HepG2 (cell line): ENCODE results near the gene GCLM. TPM values are rescaled to one million over a fixed set of nuclear protein-coding genes. Genes with fewer than 3 reads are reported as not detected.

Source experiments
- ATAC-seq: fragments of 200-7000 bp; cut with Tn5 transposase; 3 replicates; pipeline ENCODE4 v1.9.1; 2020; ENCODE audit warnings: mild to moderate bottlenecking, moderate library complexity
- BruUV-seq: library from RNA; stranded (reverse); fragments of 400-500 nt; replicated peaks from 2 replicates; lab custom pipeline; 2021; lab: Mats Ljungman, UMichigan
- CTCF ChIA-PET: fragments of 300-600 bp; formaldehyde crosslinking; extraction: SDS; loops from one replicate; lab custom pipeline; 2021; ENCODE audit warnings: low total read pairs, inconsistent platforms, low intra/inter-chr PET ratio; lab: Yijun Ruan, JAX
- POLR2A ChIA-PET: fragments of 350-600 bp; sonication (Branson Sonifier 250); formaldehyde crosslinking; loops from one replicate; lab custom pipeline; 2020; ENCODE audit warnings: antibody characterized with exemption, inconsistent platforms; lab: Yijun Ruan, JAX
- DNase-seq: peaks from one replicate; pipeline ENCODE4 v3.0.0-alpha.2; 2015; ENCODE audit warnings: low spot score
- FAIRE-seq: peaks from 3 replicates; lab custom pipeline; 2011; peaks lifted over from hg19 to GRCh38; lab: Jason Lieb, UNC
- H2AFZ ChIP-seq: one replicate; pipeline ENCODE4 v1.6.1; 2011; ENCODE audit warnings: low read length, inconsistent platforms
- H3K27ac ChIP-seq: fragments of 300-600 bp; 3 replicates; pipeline ENCODE4 v1.8.0; 2011; ENCODE audit warnings: mixed run types, mild to moderate bottlenecking, mixed read lengths, low read length, inconsistent platforms; ENCODE audit not compliant: insufficient read depth; ENCODE audit errors: extremely low read length
- H3K27me3 ChIP-seq, 2 experiments: fragments of 200-600 bp in 1 of 2; 2 replicates in 1 of 2; 3 replicates in 1 of 2; pipeline versions ENCODE4 v1.6.0 to v1.8.0; 2011; ENCODE audit warnings: low read length in 2 of 2, mild to moderate bottlenecking in 2 of 2, moderate library complexity in 2 of 2, inconsistent platforms in 1 of 2; ENCODE audit not compliant: insufficient read depth in 2 of 2, control insufficient read depth in 1 of 2
- H3K36me3 ChIP-seq, 2 experiments: fragments of 200-600 bp in 1 of 2; replicated peaks in 1 of 2; 2 replicates in 1 of 2; 3 replicates in 1 of 2; pipeline versions ENCODE4 v1.5.1 to v1.8.0; 2011; ENCODE audit warnings: low read length in 2 of 2, inconsistent platforms in 1 of 2; ENCODE audit not compliant: insufficient read depth in 2 of 2, control insufficient read depth in 1 of 2
- H3K4me1 ChIP-seq: 2 replicates; pipeline ENCODE4 v1.5.1; 2012; ENCODE audit warnings: low read length, inconsistent platforms; ENCODE audit not compliant: insufficient read depth
- H3K4me2 ChIP-seq: 2 replicates; pipeline ENCODE4 v1.6.0; 2011; ENCODE audit warnings: low read depth, low read length, inconsistent platforms
- H3K4me3 ChIP-seq, 3 experiments: fragments of 200-600 bp in 1 of 3; sonication (generic), shearing (Covaris generic) in 1 of 3; replicated peaks in 1 of 3; 2 replicates each; pipeline ENCODE4 v1.5.1; 2011 to 2016; ENCODE audit warnings: low read length in 3 of 3, inconsistent platforms in 2 of 3, low read depth in 2 of 3, mild to moderate bottlenecking in 2 of 3, control low read depth in 1 of 3, mixed read lengths in 1 of 3; ENCODE audit not compliant: insufficient read depth in 1 of 3
- H3K79me2 ChIP-seq: one replicate; pipeline ENCODE4 v1.6.1; 2011; ENCODE audit warnings: low read length, inconsistent platforms; ENCODE audit not compliant: insufficient read depth
- H3K9ac ChIP-seq: 2 replicates; pipeline ENCODE4 v1.6.0; 2011; ENCODE audit warnings: mild to moderate bottlenecking, low read depth, low read length, inconsistent platforms; ENCODE audit not compliant: insufficient read depth
- H3K9me3 ChIP-seq: 2 replicates; pipeline ENCODE4 v1.5.1; 2012; ENCODE audit warnings: mild to moderate bottlenecking, low read length
- H4K20me1 ChIP-seq: 2 replicates; pipeline ENCODE4 v1.6.0; 2011; ENCODE audit warnings: inconsistent platforms, mild to moderate bottlenecking, low read length, moderate library complexity; ENCODE audit not compliant: insufficient read depth
- AHR ChIP-seq: IDR thresholded peaks from 2 replicates; pipeline ENCODE4 v1.6.1; 2018; ENCODE audit warnings: missing genetic modification reagents, missing compliant biosample characterization
- HNRNPH1 ChIP-seq: fragments of 200-400 bp; formaldehyde crosslinking; optimal IDR thresholded peaks from 2 replicates; pipeline ENCODE3; 2017; ENCODE audit warnings: mild to moderate bottlenecking, low read depth, low read length
- MEIS1 ChIP-seq: sonication (generic); formaldehyde crosslinking; IDR thresholded peaks from 2 replicates; pipeline ENCODE4 v1.9.0; 2021; ENCODE audit warnings: mild to moderate bottlenecking, missing genetic modification reagents, moderate library complexity, borderline replicate concordance
- MTF1 ChIP-seq: sonication (generic); formaldehyde crosslinking; IDR thresholded peaks from 2 replicates; pipeline ENCODE4 v1.5.0; 2020; ENCODE audit warnings: missing genetic modification reagents
- RFXANK ChIP-seq: IDR thresholded peaks from 2 replicates; pipeline ENCODE4 v1.6.1; 2016
- SPEN ChIP-seq: sonication (generic); formaldehyde crosslinking; IDR thresholded peaks from 2 replicates; pipeline ENCODE4 v1.5.1; 2020; ENCODE audit warnings: low read depth, mild to moderate bottlenecking, missing genetic modification reagents
- ZFP62 ChIP-seq: sonication (generic); formaldehyde crosslinking; IDR thresholded peaks from 2 replicates; pipeline ENCODE4 v1.4.0; 2020; ENCODE audit warnings: missing genetic modification reagents
- ZFYVE20 ChIP-seq: sonication (generic); formaldehyde crosslinking; IDR thresholded peaks from 2 replicates; pipeline ENCODE4 v1.8.0; 2023; ENCODE audit warnings: low read depth, mild to moderate bottlenecking, moderate library complexity, missing genetic modification reagents, borderline replicate concordance
- ZNF160 ChIP-seq: sonication (generic); formaldehyde crosslinking; IDR thresholded peaks from 2 replicates; pipeline ENCODE4 v1.8.0; 2022; ENCODE audit warnings: mild to moderate bottlenecking, inconsistent platforms, missing genetic modification reagents
- ZNF333 ChIP-seq: sonication (generic); formaldehyde crosslinking; IDR thresholded peaks from 2 replicates; pipeline ENCODE4 v1.4.0; 2020; ENCODE audit warnings: mild to moderate bottlenecking, missing genetic modification reagents, borderline replicate concordance
- ZNF644 ChIP-seq: IDR thresholded peaks from 2 replicates; pipeline ENCODE4 v1.6.1; 2016; ENCODE audit warnings: low read depth
- WGBS: methylation state at CpG from one replicate; pipeline ENCODE4 v1.1.6; 2017; ENCODE audit warnings: low lambda C conversion rate; 5-methylcytosine and 5-hydroxymethylcytosine counted together
- in situ Hi-C: cut with HindIII; loops from 2 replicates; pipeline ENCODE4 v1.10.0; 2017; ENCODE audit warnings: low pct_unique_long_range_greater_than_20kb; ENCODE audit not compliant: extremely low pct_ligation_motif_present
- intact Hi-C: fragments of 100-400 bp; cut with micrococcal nuclease; formaldehyde crosslinking; loops from one replicate; pipeline ENCODE4 v1.10.0; 2022; ENCODE audit not compliant: unreplicated experiment
- polyA plus RNA-seq, 8 experiments: library from polyadenylated mRNA; depleted of rRNA in 3 of 8; stranded (reverse) in 7 of 8; unstranded in 1 of 8; fragments of >200 nt; fragmentation: Illumina TruSeq in 4 of 8; extraction: Trizol in 4 of 8; gene quantifications; 2 replicates each; pipeline versions ENCODE4 v1.2.1 to v1.2.3, GENCODE V29; 2011 to 2016; ENCODE audit warnings: low read depth in 4 of 8, missing spikeins in 1 of 8, mixed read lengths in 1 of 8; ENCODE audit not compliant: insufficient read depth in 1 of 8
- total RNA-seq, 5 experiments: library from RNA; depleted of rRNA; stranded (reverse); fragments of >200 nt; fragmentation: Illumina TruSeq; extraction: Trizol; gene quantifications; 2 replicates each; pipeline ENCODE4 v1.2.3, GENCODE V29; 2016; ENCODE audit warnings: low read depth in 1 of 5
- TF ChIP-seq, protein P1 (sequence below): sonication (generic); formaldehyde crosslinking; IDR thresholded peaks from 2 replicates; pipeline ENCODE4 v1.4.0; 2020; ENCODE audit warnings: missing genetic modification reagents, borderline replicate concordance
- TF ChIP-seq, protein P2 (sequence below): sonication (generic); formaldehyde crosslinking; IDR thresholded peaks from 2 replicates; pipeline ENCODE4 v1.5.0; 2020; ENCODE audit warnings: missing genetic modification reagents, mild to moderate bottlenecking, borderline replicate concordance
- TF ChIP-seq, protein P3 (sequence below): sonication (generic); formaldehyde crosslinking; IDR thresholded peaks from 2 replicates; pipeline ENCODE4 v1.4.0; 2020; ENCODE audit warnings: missing genetic modification reagents
- TF ChIP-seq, protein P4 (sequence below): sonication (generic); formaldehyde crosslinking; IDR thresholded peaks from 2 replicates; pipeline ENCODE4 v1.4.0; 2020; ENCODE audit warnings: missing genetic modification reagents

GCLM gene
- total and polyA plus RNA-seq, 2 of the 13 experiments (the other 11 are each of a cell fraction or from before 2014, with no cell fraction given) = 8.7 to 29.9 TPM

DNA sequence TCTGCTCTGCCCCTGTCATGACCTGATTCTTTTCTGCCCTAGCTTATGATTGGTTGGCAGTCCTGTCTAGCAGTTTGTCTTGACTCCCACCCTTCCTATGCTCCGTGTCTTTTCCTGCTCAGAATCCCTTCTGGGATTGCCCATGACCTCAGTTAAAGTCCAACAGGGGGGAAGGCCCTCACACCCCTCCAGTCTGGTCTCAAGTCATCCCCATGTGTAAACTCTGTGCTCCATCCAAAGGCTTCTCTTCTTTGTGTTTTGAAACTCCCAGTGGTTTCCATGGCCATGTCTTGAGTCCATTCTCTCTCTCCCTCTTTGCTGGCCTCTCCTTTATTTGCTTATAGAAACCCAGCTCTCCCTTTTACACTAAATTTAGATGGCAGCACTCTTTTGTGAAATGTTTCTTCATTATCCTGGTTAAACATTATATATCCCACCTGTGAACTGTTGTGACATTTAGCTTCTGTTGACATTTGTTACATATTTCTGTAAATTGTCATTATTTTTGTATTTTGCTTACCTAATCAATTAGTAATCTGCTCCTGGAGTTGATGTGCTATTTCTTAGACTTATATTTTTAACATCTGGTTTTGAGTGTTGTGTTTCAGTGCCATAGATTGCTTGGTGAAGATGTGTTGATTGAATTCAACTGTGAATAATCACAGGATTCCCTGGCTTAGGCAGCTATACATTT lies 48.9 kb upstream of the GCLM start (continued):
- TF ChIP-seq, protein P1, sequence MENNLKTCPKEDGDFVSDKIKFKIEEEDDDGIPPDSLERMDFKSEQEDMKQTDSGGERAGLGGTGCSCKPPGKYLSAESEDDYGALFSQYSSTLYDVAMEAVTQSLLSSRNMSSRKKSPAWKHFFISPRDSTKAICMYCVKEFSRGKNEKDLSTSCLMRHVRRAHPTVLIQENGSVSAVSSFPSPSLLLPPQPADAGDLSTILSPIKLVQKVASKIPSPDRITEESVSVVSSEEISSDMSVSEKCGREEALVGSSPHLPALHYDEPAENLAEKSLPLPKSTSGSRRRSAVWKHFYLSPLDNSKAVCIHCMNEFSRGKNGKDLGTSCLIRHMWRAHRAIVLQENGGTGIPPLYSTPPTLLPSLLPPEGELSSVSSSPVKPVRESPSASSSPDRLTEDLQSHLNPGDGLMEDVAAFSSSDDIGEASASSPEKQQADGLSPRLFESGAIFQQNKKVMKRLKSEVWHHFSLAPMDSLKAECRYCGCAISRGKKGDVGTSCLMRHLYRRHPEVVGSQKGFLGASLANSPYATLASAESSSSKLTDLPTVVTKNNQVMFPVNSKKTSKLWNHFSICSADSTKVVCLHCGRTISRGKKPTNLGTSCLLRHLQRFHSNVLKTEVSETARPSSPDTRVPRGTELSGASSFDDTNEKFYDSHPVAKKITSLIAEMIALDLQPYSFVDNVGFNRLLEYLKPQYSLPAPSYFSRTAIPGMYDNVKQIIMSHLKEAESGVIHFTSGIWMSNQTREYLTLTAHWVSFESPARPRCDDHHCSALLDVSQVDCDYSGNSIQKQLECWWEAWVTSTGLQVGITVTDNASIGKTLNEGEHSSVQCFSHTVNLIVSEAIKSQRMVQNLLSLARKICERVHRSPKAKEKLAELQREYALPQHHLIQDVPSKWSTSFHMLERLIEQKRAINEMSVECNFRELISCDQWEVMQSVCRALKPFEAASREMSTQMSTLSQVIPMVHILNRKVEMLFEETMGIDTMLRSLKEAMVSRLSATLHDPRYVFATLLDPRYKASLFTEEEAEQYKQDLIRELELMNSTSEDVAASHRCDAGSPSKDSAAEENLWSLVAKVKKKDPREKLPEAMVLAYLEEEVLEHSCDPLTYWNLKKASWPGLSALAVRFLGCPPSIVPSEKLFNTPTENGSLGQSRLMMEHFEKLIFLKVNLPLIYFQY (CRISPR knock-in tag) = no peak
- peak; percentile 63 for TF ChIP-seq ZNF644
- TF ChIP-seq ZFYVE20 (CRISPR knock-in tag) = no peak
- no peak for TF ChIP-seq RFXANK (CRISPR knock-in tag)
- no peak for TF ChIP-seq AHR (CRISPR knock-in tag)
- TF ChIP-seq ZNF333 = no peak
- TF ChIP-seq MTF1 (CRISPR knock-in tag) = no peak
- TF ChIP-seq, protein P2, sequence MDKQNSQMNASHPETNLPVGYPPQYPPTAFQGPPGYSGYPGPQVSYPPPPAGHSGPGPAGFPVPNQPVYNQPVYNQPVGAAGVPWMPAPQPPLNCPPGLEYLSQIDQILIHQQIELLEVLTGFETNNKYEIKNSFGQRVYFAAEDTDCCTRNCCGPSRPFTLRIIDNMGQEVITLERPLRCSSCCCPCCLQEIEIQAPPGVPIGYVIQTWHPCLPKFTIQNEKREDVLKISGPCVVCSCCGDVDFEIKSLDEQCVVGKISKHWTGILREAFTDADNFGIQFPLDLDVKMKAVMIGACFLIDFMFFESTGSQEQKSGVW (CRISPR knock-in tag) = no peak

DNA sequence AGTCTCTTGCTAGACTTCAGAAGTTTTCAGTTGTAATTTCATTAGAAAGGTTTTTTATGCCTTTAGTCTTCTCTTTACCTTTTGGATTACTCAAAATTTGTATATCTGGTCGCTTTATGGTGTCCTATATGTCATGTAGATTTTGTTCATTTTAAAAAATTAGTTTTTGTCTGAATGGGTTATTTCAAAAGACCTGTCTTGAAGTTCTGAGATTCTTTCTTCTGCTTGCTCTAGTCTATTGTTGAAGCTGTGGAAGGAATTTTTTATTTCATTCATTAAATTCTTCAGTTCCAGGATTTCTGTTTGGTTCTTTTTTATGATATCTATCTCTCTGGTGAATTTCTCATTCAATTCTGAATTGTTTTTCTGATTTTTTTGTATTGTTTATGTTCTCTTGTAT lies 46.5 kb upstream of the GCLM start:
- no peak for FAIRE-seq

More for the DNA sequence above, 46.5 kb upstream of the GCLM start:
- no peaks in the 10 kb centered on the region for H3K79me2 ChIP-seq
- no peak for DNase-seq
- POLR2A ChIA-PET = no interaction called here
- no peak overlapping the region for H3K27ac ChIP-seq
- TF ChIP-seq SPEN (no peak), ZFP62 (CRISPR knock-in tag) (no peak), MEIS1 (no peak), ZNF160 (CRISPR knock-in tag) (peak; percentile 81; the same call in 1 of the 2 replicates), HNRNPH1 (no peak)
- TF ChIP-seq, protein P3, sequence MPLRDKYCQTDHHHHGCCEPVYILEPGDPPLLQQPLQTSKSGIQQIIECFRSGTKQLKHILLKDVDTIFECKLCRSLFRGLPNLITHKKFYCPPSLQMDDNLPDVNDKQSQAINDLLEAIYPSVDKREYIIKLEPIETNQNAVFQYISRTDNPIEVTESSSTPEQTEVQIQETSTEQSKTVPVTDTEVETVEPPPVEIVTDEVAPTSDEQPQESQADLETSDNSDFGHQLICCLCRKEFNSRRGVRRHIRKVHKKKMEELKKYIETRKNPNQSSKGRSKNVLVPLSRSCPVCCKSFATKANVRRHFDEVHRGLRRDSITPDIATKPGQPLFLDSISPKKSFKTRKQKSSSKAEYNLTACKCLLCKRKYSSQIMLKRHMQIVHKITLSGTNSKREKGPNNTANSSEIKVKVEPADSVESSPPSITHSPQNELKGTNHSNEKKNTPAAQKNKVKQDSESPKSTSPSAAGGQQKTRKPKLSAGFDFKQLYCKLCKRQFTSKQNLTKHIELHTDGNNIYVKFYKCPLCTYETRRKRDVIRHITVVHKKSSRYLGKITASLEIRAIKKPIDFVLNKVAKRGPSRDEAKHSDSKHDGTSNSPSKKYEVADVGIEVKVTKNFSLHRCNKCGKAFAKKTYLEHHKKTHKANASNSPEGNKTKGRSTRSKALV (CRISPR knock-in tag) = no peak
- TF ChIP-seq, protein P4, sequence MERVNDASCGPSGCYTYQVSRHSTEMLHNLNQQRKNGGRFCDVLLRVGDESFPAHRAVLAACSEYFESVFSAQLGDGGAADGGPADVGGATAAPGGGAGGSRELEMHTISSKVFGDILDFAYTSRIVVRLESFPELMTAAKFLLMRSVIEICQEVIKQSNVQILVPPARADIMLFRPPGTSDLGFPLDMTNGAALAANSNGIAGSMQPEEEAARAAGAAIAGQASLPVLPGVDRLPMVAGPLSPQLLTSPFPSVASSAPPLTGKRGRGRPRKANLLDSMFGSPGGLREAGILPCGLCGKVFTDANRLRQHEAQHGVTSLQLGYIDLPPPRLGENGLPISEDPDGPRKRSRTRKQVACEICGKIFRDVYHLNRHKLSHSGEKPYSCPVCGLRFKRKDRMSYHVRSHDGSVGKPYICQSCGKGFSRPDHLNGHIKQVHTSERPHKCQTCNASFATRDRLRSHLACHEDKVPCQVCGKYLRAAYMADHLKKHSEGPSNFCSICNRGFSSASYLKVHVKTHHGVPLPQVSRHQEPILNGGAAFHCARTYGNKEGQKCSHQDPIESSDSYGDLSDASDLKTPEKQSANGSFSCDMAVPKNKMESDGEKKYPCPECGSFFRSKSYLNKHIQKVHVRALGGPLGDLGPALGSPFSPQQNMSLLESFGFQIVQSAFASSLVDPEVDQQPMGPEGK = no peak
- TF ChIP-seq, all 625 proteins: peak for 1
- intact Hi-C loops = no loop called here
- CTCF ChIA-PET = no interaction called here
- H3K4me3 ChIP-seq = no peak overlapping the region
- ATAC-seq = no peak
- H3K27me3 ChIP-seq = no peaks in the 10 kb centered on the region
- no peaks in the 10 kb centered on the region for H4K20me1 ChIP-seq
- H3K9me3 ChIP-seq = peaks cover 7% of the 10 kb centered on the region; the same call in 1 of the 2 replicates
- no peak overlapping the region for H2AFZ ChIP-seq
- H3K9ac ChIP-seq = no peak overlapping the region
- in situ Hi-C loops = no loop called here
- no peaks in the 10 kb centered on the region for H3K36me3 ChIP-seq
- no peak overlapping the region for H3K4me2 ChIP-seq
- BruUV-seq = no TSS peak
- WGBS = 5% methylated on average over 1 of the region's 1 CpG
- H3K4me1 ChIP-seq = peaks cover 43% of the 10 kb centered on the region
